ENCODE data around the gene MAN2B2.

MAN2B2 gene

GRCh38 chr4:6659897-6660296 is 84.9 kb downstream of the MAN2B2 start:
- no peak for TF ChIP-seq GLIS3 (CRISPR knock-in tag; IDR thresholded peaks at IDR 0.05)
- TF ChIP-seq ZFP30 (CRISPR knock-in tag; IDR thresholded peaks at IDR 0.05), result no peak
- TF ChIP-seq CSRNP3 (CRISPR knock-in tag; IDR thresholded peaks at IDR 0.05), result no peak
- no peak for TF ChIP-seq ZFP3 (CRISPR knock-in tag; IDR thresholded peaks at IDR 0.05)
- no peak for TF ChIP-seq ZC3H10 (CRISPR knock-in tag; IDR thresholded peaks at IDR 0.05)
- TF ChIP-seq TOX (CRISPR knock-in tag; IDR thresholded peaks at IDR 0.05; ENCODE audit: borderline replicate concordance), result no peak
- TF ChIP-seq ZNF565 (CRISPR knock-in tag; conservative IDR thresholded peaks at IDR 0.05; ENCODE audit: low read depth), result no peak
- TF ChIP-seq TSHZ2 (CRISPR knock-in tag; IDR thresholded peaks at IDR 0.05), result no peak
- no peak for TF ChIP-seq ZNF8 (CRISPR knock-in tag; IDR thresholded peaks at IDR 0.05)
- no peak for TF ChIP-seq PPARA (CRISPR knock-in tag; IDR thresholded peaks at IDR 0.05; ENCODE audit: borderline replicate concordance)
- no peak for TF ChIP-seq PATZ1 (CRISPR knock-in tag; IDR thresholded peaks at IDR 0.05; ENCODE audit: borderline replicate concordance)
- no peak for TF ChIP-seq RARB (CRISPR knock-in tag; IDR thresholded peaks at IDR 0.05)
- no peak for TF ChIP-seq POU6F1 (CRISPR knock-in tag; IDR thresholded peaks at IDR 0.05; ENCODE audit: borderline replicate concordance, low read depth)
- no peak for TF ChIP-seq ZNF70 (CRISPR knock-in tag; IDR thresholded peaks at IDR 0.05)
- no peak for ATAC-seq

- ATAC-seq, result no peak
Measured at GRCh38 chr4:6660430-6660829, 85.4 kb downstream of the MAN2B2 start.

More at GRCh38 chr4:6660430-6660829, 85.4 kb downstream of the MAN2B2 start:
- TF ChIP-seq ARNTL (CRISPR knock-in tag; IDR thresholded peaks at IDR 0.05; ENCODE audit: borderline replicate concordance, low read depth) (no peak), TSHZ2 (CRISPR knock-in tag; IDR thresholded peaks at IDR 0.05) (no peak), ZC3H10 (CRISPR knock-in tag; IDR thresholded peaks at IDR 0.05) (no peak), RARB (CRISPR knock-in tag; IDR thresholded peaks at IDR 0.05) (no peak), SNAI2 (CRISPR knock-in tag; IDR thresholded peaks at IDR 0.05) (no peak), POU6F1 (CRISPR knock-in tag; IDR thresholded peaks at IDR 0.05; ENCODE audit: borderline replicate concordance, low read depth) (no peak), ZNF565 (CRISPR knock-in tag; conservative IDR thresholded peaks at IDR 0.05; ENCODE audit: low read depth) (no peak), CSRNP3 (CRISPR knock-in tag; IDR thresholded peaks at IDR 0.05) (no peak), ZFP3 (CRISPR knock-in tag; IDR thresholded peaks at IDR 0.05) (no peak), ISL1 (CRISPR knock-in tag; IDR thresholded peaks at IDR 0.05) (no peak), TOX (CRISPR knock-in tag; IDR thresholded peaks at IDR 0.05; ENCODE audit: borderline replicate concordance) (no peak), ZFP30 (CRISPR knock-in tag; IDR thresholded peaks at IDR 0.05) (no peak), PATZ1 (CRISPR knock-in tag; IDR thresholded peaks at IDR 0.05; ENCODE audit: borderline replicate concordance) (no peak), ZNF8 (CRISPR knock-in tag; IDR thresholded peaks at IDR 0.05) (no peak), ZNF70 (CRISPR knock-in tag; IDR thresholded peaks at IDR 0.05) (no peak), GLIS3 (CRISPR knock-in tag; IDR thresholded peaks at IDR 0.05) (no peak), PPARA (CRISPR knock-in tag; IDR thresholded peaks at IDR 0.05; ENCODE audit: borderline replicate concordance) (no peak)

All from SK-N-SH treated with all-trans-retinoic acid at 6 μM for 48 hours (cell line).